H1 (cell line): ENCODE data around the gene RNU5D-1. TPM values are rescaled to one million over a fixed set of nuclear protein-coding genes. Genes with fewer than 3 reads are reported as not detected.

Experiments used
- CTCF ChIA-PET: fragments of 300-600 bp; sonication (Branson Sonifier 250); formaldehyde crosslinking; loops from one replicate; lab custom pipeline; 2021; ENCODE audit not compliant: partially characterized antibody; lab: Charles Lee
- POLR2A ChIA-PET: fragments of 300-600 bp; sonication (Branson Sonifier 250); formaldehyde crosslinking; loops from one replicate; lab custom pipeline; 2021; ENCODE audit warnings: inconsistent platforms; ENCODE audit not compliant: partially characterized antibody; lab: Charles Lee
- DNase-seq, 2 experiments: peaks; one replicate each; pipeline versions ENCODE4 v3.0.0 to v3.0.0-alpha.2; 2010 to 2022; ENCODE audit warnings: low spot score in 2 of 2, low read depth in 1 of 2, mixed read lengths in 1 of 2
- FAIRE-seq: peaks from 2 replicates; lab custom pipeline; 2011; peaks lifted over from hg19 to GRCh38; lab: Jason Lieb, UNC
- H2AFZ ChIP-seq: 2 replicates; pipeline ENCODE4 v1.8.1; 2012; ENCODE audit warnings: low read length, inconsistent platforms
- H2AK5ac ChIP-seq: 2 replicates; pipeline ENCODE4 v1.6.1; 2013; ENCODE audit warnings: low read depth, low read length
- H2BK120ac ChIP-seq: replicated peaks from 2 replicates; pipeline ENCODE3; 2013; ENCODE audit warnings: low read depth, low read length, inconsistent platforms
- H2BK12ac ChIP-seq: 2 replicates; pipeline ENCODE4 v1.6.1; 2013; ENCODE audit warnings: low read depth, low read length
- H2BK15ac ChIP-seq: 2 replicates; pipeline ENCODE4 v1.6.1; 2013; ENCODE audit warnings: low read length
- H2BK20ac ChIP-seq: 2 replicates; pipeline ENCODE4 v1.6.1; 2013; ENCODE audit warnings: low read length
- H2BK5ac ChIP-seq: 2 replicates; pipeline ENCODE4 v1.6.1; 2013; ENCODE audit warnings: low read depth, low read length
- H3K14ac ChIP-seq: 2 replicates; pipeline ENCODE4 v1.6.1; 2013; ENCODE audit warnings: inconsistent platforms; ENCODE audit not compliant: insufficient read length
- H3K18ac ChIP-seq: 2 replicates; pipeline ENCODE4 v1.6.1; 2013; ENCODE audit warnings: low read length; ENCODE audit errors: extremely low read depth
- H3K23ac ChIP-seq: 2 replicates; pipeline ENCODE4 v1.6.1; 2013; ENCODE audit warnings: inconsistent platforms; ENCODE audit not compliant: insufficient read length
- H3K23me2 ChIP-seq: 2 replicates; pipeline ENCODE4 v1.6.1; 2013; ENCODE audit warnings: low read depth, low read length
- H3K27ac ChIP-seq: 2 replicates; pipeline ENCODE4 v1.6.1; 2011; ENCODE audit warnings: low read depth, low read length, inconsistent platforms
- H3K27me3 ChIP-seq, 4 experiments: replicated peaks in 1 of 4; 1 replicate in 1 of 4; 2 replicates in 3 of 4; pipeline versions ENCODE4 v1.6.1 to v1.8.1; 2011 to 2013; ENCODE audit warnings: low read length in 3 of 4, mild to moderate bottlenecking in 3 of 4, inconsistent platforms in 2 of 4, mixed read lengths in 2 of 4, moderate library complexity in 1 of 4; ENCODE audit not compliant: control insufficient read depth in 3 of 4, insufficient read depth in 3 of 4; ENCODE audit errors: extremely low read depth in 1 of 4
- H3K36me3 ChIP-seq, 4 experiments: 2 replicates each; pipeline versions ENCODE4 v1.6.1 to v1.8.1; 2011 to 2013; ENCODE audit warnings: mild to moderate bottlenecking in 4 of 4, low read length in 3 of 4, moderate library complexity in 2 of 4, control low read depth in 1 of 4, inconsistent platforms in 1 of 4; ENCODE audit not compliant: insufficient read depth in 4 of 4, control insufficient read depth in 2 of 4
- H3K4ac ChIP-seq: replicated peaks from 2 replicates; pipeline ENCODE3; 2013; ENCODE audit warnings: low read length, low read depth, mixed read lengths, inconsistent platforms; ENCODE audit not compliant: insufficient read length
- H3K4me1 ChIP-seq, 4 experiments: replicated peaks in 1 of 4; 1 replicate in 1 of 4; 2 replicates in 3 of 4; pipeline versions ENCODE4 v1.6.1 to v1.8.1; 2011 to 2013; ENCODE audit warnings: low read length in 3 of 4, inconsistent platforms in 2 of 4, mixed read lengths in 1 of 4; ENCODE audit not compliant: insufficient read depth in 4 of 4, control insufficient read depth in 3 of 4
- H3K4me2 ChIP-seq, 2 experiments: 2 replicates each; pipeline versions ENCODE4 v1.6.1 to v1.8.1; 2011 to 2013; ENCODE audit warnings: low read depth in 2 of 2, low read length in 2 of 2, control low read depth in 1 of 2, inconsistent platforms in 1 of 2, mild to moderate bottlenecking in 1 of 2; ENCODE audit not compliant: insufficient read depth in 1 of 2
- H3K4me3 ChIP-seq, 4 experiments: fragments of 200-600, 300-600 bp in 1 of 4; sonication (generic), shearing (Covaris generic), sonication (Bioruptor Twin) in 1 of 4; 2 replicates each; pipeline versions ENCODE4 v1.5.1 to v1.8.1; 2011 to 2016; ENCODE audit warnings: low read length in 4 of 4, low read depth in 3 of 4, control low read depth in 2 of 4, inconsistent platforms in 2 of 4, mild to moderate bottlenecking in 2 of 4, mixed read lengths in 1 of 4, moderate library complexity in 1 of 4; ENCODE audit not compliant: insufficient read depth in 2 of 4; ENCODE audit errors: extremely low read depth in 1 of 4
- H3K56ac ChIP-seq: replicated peaks from 2 replicates; pipeline ENCODE3; 2013; ENCODE audit warnings: low read depth, mild to moderate bottlenecking, mixed read lengths, low read length, inconsistent platforms; ENCODE audit not compliant: insufficient read length
- H3K79me1 ChIP-seq: 2 replicates; pipeline ENCODE4 v1.6.1; 2013; ENCODE audit warnings: low read depth, low read length, control low read depth
- H3K79me2 ChIP-seq, 2 experiments: 2 replicates each; pipeline versions ENCODE4 v1.6.1 to v1.8.1; 2012 to 2013; ENCODE audit warnings: low read length in 2 of 2, mild to moderate bottlenecking in 2 of 2, inconsistent platforms in 1 of 2; ENCODE audit not compliant: insufficient read depth in 2 of 2, control insufficient read depth in 1 of 2
- H3K9ac ChIP-seq, 4 experiments: replicated peaks in 1 of 4; 1 replicate in 1 of 4; 2 replicates in 3 of 4; pipeline versions ENCODE4 v1.6.1 to v1.8.1; 2011 to 2013; ENCODE audit warnings: low read depth in 3 of 4, low read length in 3 of 4, control low read depth in 2 of 4, mild to moderate bottlenecking in 2 of 4, moderate library complexity in 2 of 4, inconsistent platforms in 1 of 4; ENCODE audit errors: extremely low read depth in 1 of 4
- H3K9me3 ChIP-seq, 2 experiments: 2 replicates each; pipeline versions ENCODE4 v1.6.1 to v1.8.1; 2012 to 2013; ENCODE audit warnings: mild to moderate bottlenecking in 2 of 2, moderate library complexity in 2 of 2, control low read depth in 1 of 2, inconsistent platforms in 1 of 2, low read depth in 1 of 2, low read length in 1 of 2, mixed read lengths in 1 of 2; ENCODE audit not compliant: insufficient read depth in 2 of 2
- H4K20me1 ChIP-seq, 2 experiments: replicated peaks in 1 of 2; 2 replicates each; pipeline versions ENCODE3 to v1.8.1; 2011 to 2013; ENCODE audit warnings: inconsistent platforms in 2 of 2, low read length in 2 of 2, mild to moderate bottlenecking in 1 of 2; ENCODE audit not compliant: insufficient read depth in 2 of 2, control insufficient read depth in 1 of 2
- H4K5ac ChIP-seq: 2 replicates; pipeline ENCODE4 v1.6.1; 2013; ENCODE audit warnings: low read length, low read depth, mixed read lengths, inconsistent platforms; ENCODE audit not compliant: insufficient read length
- H4K8ac ChIP-seq: 2 replicates; pipeline ENCODE4 v1.8.0; 2013; ENCODE audit warnings: mild to moderate bottlenecking, moderate library complexity, low read length, inconsistent platforms; ENCODE audit not compliant: insufficient read depth; ENCODE audit errors: extremely low read depth
- H4K91ac ChIP-seq: replicated peaks from 2 replicates; pipeline ENCODE3; 2013; ENCODE audit warnings: low read length, mixed read lengths, inconsistent platforms; ENCODE audit not compliant: insufficient read length
- CTCF ChIP-seq, 3 experiments: IDR thresholded peaks; 1 replicate in 2 of 3; 2 replicates in 1 of 3; pipeline versions ENCODE4 v1.5.1 to v1.6.1; 2011; ENCODE audit warnings: low read length in 3 of 3, mild to moderate bottlenecking in 3 of 3, inconsistent platforms in 2 of 3, low read depth in 1 of 3, moderate library complexity in 1 of 3; ENCODE audit not compliant: insufficient read depth in 1 of 3; ENCODE audit errors: control extremely low read depth in 1 of 3
- RAD21 ChIP-seq, 2 experiments: IDR thresholded peaks in 1 of 2; conservative IDR thresholded peaks in 1 of 2; 2 replicates each; pipeline ENCODE4 v1.6.1; 2011; ENCODE audit warnings: low read depth in 2 of 2, low read length in 2 of 2, improper control_type of control experiment in 1 of 2, inconsistent platforms in 1 of 2, mild to moderate bottlenecking in 1 of 2, moderate library complexity in 1 of 2
- SP1 ChIP-seq: IDR thresholded peaks from 2 replicates; pipeline ENCODE4 v1.6.1; 2011; ENCODE audit warnings: low read depth, low read length
- WGBS, 2 experiments: shearing (Covaris generic) in 1 of 2; methylation state at CpG; one replicate each; pipeline versions ENCODE4 v1.1.6 to v1.1.7; 2013 to 2015; ENCODE audit warnings: low lambda C conversion rate in 2 of 2, mixed read lengths in 2 of 2, inconsistent platforms in 1 of 2, low coverage in 1 of 2, missing lambda C conversion rate in 1 of 2; ENCODE audit not compliant: insufficient replicate concordance in 2 of 2, insufficient coverage in 1 of 2, insufficient read length in 1 of 2; ENCODE audit errors: extremely low coverage in 1 of 2, missing lambda C conversion rate in 1 of 2; 5-methylcytosine and 5-hydroxymethylcytosine counted together
- polyA plus RNA-seq, 7 experiments: library from polyadenylated mRNA; depleted of rRNA in 3 of 7; stranded (reverse) in 5 of 7; unstranded in 2 of 7; fragments of >200 nt in 5 of 7; fragments of 200-250 nt in 2 of 7; gene quantifications; 1 replicate in 5 of 7; 2 replicates in 1 of 7; 4 replicates in 1 of 7; pipeline versions ENCODE4 v1.2.1 to v1.2.3, GENCODE V29; 2011 to 2013; ENCODE audit warnings: missing spikeins in 2 of 7, mixed read lengths in 2 of 7
- total RNA-seq: library from RNA; stranded (reverse); fragmentation: NEBNext Ultra II Directional; extraction: Animal tissue kit (Norgen Biotek cat#: 25700); gene quantifications from 2 replicates; pipeline ENCODE4 v1.2.1, GENCODE V29; 2021

The RNU5D-1 gene
- total and polyA plus RNA-seq, 2 of the 8 experiments (the other 6 are each of a cell fraction or from before 2014, with no cell fraction given) = under 0.01 TPM; not detected in 1

GRCh38 chr1:44707959-44708831 is 22.8 kb downstream of the RNU5D-1 start:
- 0 out of 2 replicates have a peak overlapping the region, but pooled peaks have one; percentile 39 for H2BK12ac ChIP-seq
- peak overlapping the region; percentile 68 for H4K5ac ChIP-seq
- H3K4me3 ChIP-seq = no peak overlapping the region
- no peak overlapping the region for H2BK20ac ChIP-seq
- peaks cover 0 to 5% (median 1%) of the 10 kb centered on the region in 4 experiments; a peak in 3 of 7 replicates for H3K4me1 ChIP-seq
- H2AFZ ChIP-seq = no peak overlapping the region
- H3K18ac ChIP-seq = no peak overlapping the region
- FAIRE-seq (peak; percentile 81), DNase-seq (no peak)
- 67% methylated on average over 15 of the region's 15 CpGs; no CpG with 5 or more reads in 1 of the 2 experiments for WGBS, 2 experiments
- H3K9me3 ChIP-seq = no peaks in the 10 kb centered on the region; a peak in 1 of 4 replicates
- ChIA-PET POLR2A (interaction anchor here (1.0 to 2.2 kb wide), 6 partner anchors 11 to 67 kb away, joined by 3 to 23 read pairs (median 4); partner anchors contain the start of genes RNU5D-1 and RPS8), CTCF (interaction anchor here (0.6 to 2.8 kb wide), 12 partner anchors 10 to 457 kb away, joined by 3 to 15 read pairs (median 4); no protein-coding TSS in a partner anchor)
- H3K79me2 ChIP-seq = no peaks in the 10 kb centered on the region
- H4K20me1 ChIP-seq = no peaks in the 10 kb centered on the region
- H3K9ac ChIP-seq = no peak overlapping the region
- H2BK5ac ChIP-seq = no peak overlapping the region
- H3K36me3 ChIP-seq = no peaks in the 10 kb centered on the region
- H3K79me1 ChIP-seq = no peaks in the 10 kb centered on the region
- no peak overlapping the region for H3K4me2 ChIP-seq
- peak overlapping the region; percentile 5 for H4K91ac ChIP-seq
- H3K14ac ChIP-seq = no peak overlapping the region
- H3K56ac ChIP-seq = no peak overlapping the region
- peak overlapping the region; percentile 53; the same call in 1 of the 2 replicates for H2AK5ac ChIP-seq
- peak overlapping the region; percentile 66 for H3K4ac ChIP-seq
- TF ChIP-seq SP1 (no peak), RAD21 (IDR thresholded peaks at IDR 0.05 in 1 of 2, conservative IDR thresholded peaks at IDR 0.05 in 1 of 2; ENCODE audit: low read depth in 2 of 2, low read length in 2 of 2) (peak; percentile 48 to 53; a peak in 3 of 4 replicates), CTCF (IDR thresholded peaks at IDR 0.05; ENCODE audit: control extremely low read depth in 1 of 3, insufficient read depth in 1 of 3, low read depth in 1 of 3, low read length in 3 of 3) (peak in 2 of 3 experiments; percentile 47 to 58; a peak in 2 of 4 replicates)
- H3K27me3 ChIP-seq = peaks cover 0 to 4% (median 0%) of the 10 kb centered on the region in 4 experiments; a peak in 1 of 7 replicates
- H2BK15ac ChIP-seq = no peak overlapping the region
- no peak overlapping the region for H2BK120ac ChIP-seq
- H3K23ac ChIP-seq = no peak overlapping the region
- no peak overlapping the region for H3K27ac ChIP-seq
- H4K8ac ChIP-seq = no peak overlapping the region
- H3K23me2 ChIP-seq = no peaks in the 10 kb centered on the region; the same call in 1 of the 2 replicates
